SK-N-MC (cell line): ENCODE results near the gene ZAR1.

Source experiments
- DNase-seq: peaks from one replicate; pipeline ENCODE4 v3.0.0-alpha.2; 2011; ENCODE audit warnings: low read depth, low spot score
- H3K27ac ChIP-seq: fragments of 200-600 bp; sonication (generic); 2 replicates; pipeline ENCODE4 v1.5.1; 2016; ENCODE audit warnings: mixed run types
- H3K36me3 ChIP-seq: fragments of 200-600 bp; sonication (generic); 2 replicates; pipeline ENCODE4 v1.6.1; 2017; ENCODE audit warnings: antibody characterized with exemption, low read length, mixed read lengths; ENCODE audit not compliant: insufficient read depth
- H3K4me3 ChIP-seq: fragments of 200-600 bp; sonication (generic); 2 replicates; pipeline ENCODE4 v1.5.1; 2016
- H3K9ac ChIP-seq: fragments of 200-600 bp; sonication (generic); 2 replicates; pipeline ENCODE4 v1.8.0; 2017; ENCODE audit warnings: mixed run types, mixed read lengths; ENCODE audit not compliant: insufficient read length
- H3K9me3 ChIP-seq: fragments of 200-600 bp; sonication (generic); 2 replicates; pipeline ENCODE4 v1.6.1; 2017; ENCODE audit warnings: low read depth, mild to moderate bottlenecking, antibody characterized with exemption, low read length, moderate library complexity, mixed read lengths
- EZH2 ChIP-seq: fragments of 200-600 bp; sonication (generic); IDR thresholded peaks from one replicate; pipeline ENCODE4 v1.6.1; 2017; ENCODE audit warnings: antibody characterized with exemption
- FOXP2 ChIP-seq: optimal IDR thresholded peaks from 2 replicates; pipeline ENCODE3; 2011; ENCODE audit warnings: mild to moderate bottlenecking, moderate library complexity; ENCODE audit not compliant: insufficient read depth; ENCODE audit errors: extremely low read length, control extremely low read depth
- POLR2AphosphoS5 ChIP-seq: IDR thresholded peaks from 2 replicates; pipeline ENCODE4 v1.6.1; 2012; ENCODE audit warnings: mild to moderate bottlenecking, low read depth, low read length, borderline replicate concordance

ZAR1 gene

GRCh38 chr4:48483777-48484493, 6.1 kb upstream of the ZAR1 start:
- no peaks in the 10 kb centered on the region for H3K36me3 ChIP-seq
- H3K4me3 ChIP-seq = peak overlapping the region; percentile 73
- no peak for DNase-seq
- H3K9ac ChIP-seq = peak overlapping the region; percentile 30
- H3K27ac ChIP-seq = no peak overlapping the region
- H3K9me3 ChIP-seq = no peaks in the 10 kb centered on the region
- TF ChIP-seq EZH2 (no peak), FOXP2 (no peak)

DNA sequence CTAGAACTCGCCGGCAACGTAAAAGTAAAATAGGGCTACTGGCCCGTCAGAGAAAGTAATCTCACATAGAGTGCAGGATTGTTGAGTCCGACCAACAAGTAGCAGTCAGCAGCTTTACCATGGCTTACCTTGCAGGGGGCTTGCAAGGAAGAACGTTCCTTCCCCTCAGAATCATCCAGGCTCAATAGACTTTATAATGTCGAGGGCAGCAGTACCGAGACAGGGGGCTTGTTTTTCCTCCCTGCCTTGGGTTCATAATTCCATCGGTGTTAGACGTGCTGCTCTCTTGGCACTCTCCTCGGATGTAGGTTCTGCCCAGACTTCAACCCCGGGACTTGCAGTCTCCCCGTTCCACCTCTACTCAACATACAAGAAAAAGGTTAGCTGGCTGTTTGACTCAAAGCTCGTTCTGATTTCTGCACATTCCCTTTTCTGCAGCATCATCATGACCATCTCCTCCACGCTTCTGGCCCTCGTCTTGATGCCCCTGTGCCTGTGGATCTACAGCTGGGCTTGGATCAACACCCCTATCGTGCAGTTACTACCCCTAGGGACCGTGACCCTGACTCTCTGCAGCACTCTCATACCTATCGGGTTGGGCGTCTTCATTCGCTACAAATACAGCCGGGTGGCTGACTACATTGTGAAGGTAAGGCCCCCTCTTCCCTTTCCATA, 5.4 kb upstream of the ZAR1 start:
- no peak overlapping the region for H3K4me3 ChIP-seq
- TF ChIP-seq EZH2 = no peak
- TF ChIP-seq FOXP2 = no peak
- TF ChIP-seq POLR2AphosphoS5 = no peak
- no peaks in the 10 kb centered on the region for H3K36me3 ChIP-seq
- H3K9ac ChIP-seq = no peak overlapping the region
- no peak for DNase-seq
- no peaks in the 10 kb centered on the region for H3K9me3 ChIP-seq
- H3K27ac ChIP-seq = no peak overlapping the region

- Histone ChIP-seq H3K4me3 (peak overlapping the region; percentile 61), H3K27ac (no peak overlapping the region), H3K36me3 (no peaks in the 10 kb centered on the region), H3K9ac (no peak overlapping the region), H3K9me3 (no peaks in the 10 kb centered on the region)
- no peak for DNase-seq
- TF ChIP-seq EZH2 (no peak), FOXP2 (no peak), POLR2AphosphoS5 (no peak)
These were observed 405 bp upstream of the ZAR1 start for GRCh38 chr4:48489683-48490011.

GRCh38 chr4:48490680-48491513, 845 bp downstream of the ZAR1 start:
- no peak overlapping the region for H3K4me3 ChIP-seq
- TF ChIP-seq POLR2AphosphoS5 = no peak
- no peak for TF ChIP-seq FOXP2
- TF ChIP-seq EZH2 = no peak
- no peaks in the 10 kb centered on the region for H3K36me3 ChIP-seq
- H3K9me3 ChIP-seq = no peaks in the 10 kb centered on the region
- H3K27ac ChIP-seq = no peak overlapping the region
- no peak overlapping the region for H3K9ac ChIP-seq
- DNase-seq = no peak

- H3K9me3 ChIP-seq = no peaks in the 10 kb centered on the region
- no peak for DNase-seq
- H3K4me3 ChIP-seq = no peak overlapping the region
- H3K27ac ChIP-seq = no peak overlapping the region
- H3K36me3 ChIP-seq = no peaks in the 10 kb centered on the region
- TF ChIP-seq FOXP2 (no peak), EZH2 (no peak), POLR2AphosphoS5 (no peak)
- no peak overlapping the region for H3K9ac ChIP-seq
These were observed 1.6 kb downstream of the ZAR1 start for GRCh38 chr4:48491514-48492176.

DNA sequence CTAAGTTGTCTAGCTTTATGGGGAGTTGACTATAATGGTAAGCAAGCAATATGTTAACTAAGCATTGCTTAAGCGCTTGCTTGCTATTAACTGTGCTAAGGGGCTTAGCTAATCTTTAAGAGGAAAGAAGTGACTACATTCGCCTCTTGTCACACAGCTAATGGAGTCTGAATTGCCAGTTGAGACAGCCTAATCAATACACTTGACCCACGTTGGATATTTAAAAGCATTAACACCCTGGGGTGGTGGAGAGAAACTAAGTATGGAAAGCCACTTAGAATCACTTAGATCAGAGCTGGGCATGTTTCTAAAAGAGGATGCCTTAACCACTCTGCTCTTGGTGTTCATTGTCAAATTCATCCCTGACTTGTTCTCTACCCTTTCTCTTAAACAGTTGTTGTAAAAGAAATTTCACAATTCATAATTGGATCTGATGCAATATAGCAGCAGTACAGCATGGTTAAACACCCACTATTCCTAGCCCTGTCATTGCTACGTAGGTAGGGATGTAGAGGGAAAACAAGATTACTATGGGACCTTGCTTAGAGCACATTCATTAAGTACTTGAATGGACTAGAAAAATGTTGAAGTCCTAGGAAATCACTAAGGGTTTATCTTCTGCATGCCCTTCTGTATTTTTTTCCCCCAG, 3.5 kb downstream of the ZAR1 start:
- Histone ChIP-seq H3K4me3 (no peak overlapping the region), H3K9ac (no peak overlapping the region), H3K9me3 (no peaks in the 10 kb centered on the region), H3K27ac (no peak overlapping the region), H3K36me3 (no peaks in the 10 kb centered on the region)
- no peak for DNase-seq
- TF ChIP-seq EZH2 = no peak
- TF ChIP-seq FOXP2 = no peak
- TF ChIP-seq POLR2AphosphoS5 = no peak

GRCh38 chr4:48495941-48496340, 5.9 kb downstream of the ZAR1 start:
- DNase-seq = no peak
- Histone ChIP-seq H3K9ac (no peak overlapping the region), H3K27ac (no peak overlapping the region), H3K36me3 (peaks cover 5% of the 10 kb centered on the region; the same call in 1 of the 2 replicates), H3K9me3 (no peaks in the 10 kb centered on the region), H3K4me3 (no peak overlapping the region)
- no peak for TF ChIP-seq FOXP2
- no peak for TF ChIP-seq EZH2
- no peak for TF ChIP-seq POLR2AphosphoS5
